HepG2 (cell line): ENCODE measurements around the gene USP25. TPM values are rescaled to one million over a fixed set of nuclear protein-coding genes. Genes with fewer than 3 reads are reported as not detected.

ENCODE experiments used
- ARID5B ChIP-seq: IDR thresholded peaks from 2 replicates; pipeline ENCODE4 v1.4.0; 2020; ENCODE audit warnings: mild to moderate bottlenecking, missing genetic modification reagents
- ARNT2 ChIP-seq: sonication (generic); formaldehyde crosslinking; IDR thresholded peaks from 2 replicates; pipeline ENCODE4 v1.8.0; 2022; ENCODE audit warnings: mild to moderate bottlenecking, low read depth, missing genetic modification reagents, moderate library complexity
- ASH2L ChIP-seq: fragments of 300-600, 200-600 bp; sonication (generic); IDR thresholded peaks from 2 replicates; pipeline ENCODE4 v1.7.0; 2017; ENCODE audit warnings: low read depth, mild to moderate bottlenecking, moderate library complexity, mixed read lengths, low read length; ENCODE audit not compliant: insufficient read length
- BRD4 ChIP-seq: sonication (generic); formaldehyde crosslinking; IDR thresholded peaks from 2 replicates; pipeline ENCODE4 v1.4.0; 2020; ENCODE audit warnings: missing genetic modification reagents
- CREBL2 ChIP-seq: sonication (generic); formaldehyde crosslinking; IDR thresholded peaks from 2 replicates; pipeline ENCODE4 v1.8.1; 2023; ENCODE audit warnings: missing genetic modification reagents, mild to moderate bottlenecking, borderline replicate concordance
- HNF4A ChIP-seq: sonication (generic); formaldehyde crosslinking; IDR thresholded peaks from 2 replicates; pipeline ENCODE4 v1.4.0; 2020; ENCODE audit warnings: missing genetic modification reagents
- IRF9 ChIP-seq: sonication (generic); formaldehyde crosslinking; IDR thresholded peaks from 2 replicates; pipeline ENCODE4 v1.8.0; 2022; ENCODE audit warnings: missing genetic modification reagents, mild to moderate bottlenecking, borderline replicate concordance
- RARA ChIP-seq: IDR thresholded peaks from 2 replicates; pipeline ENCODE4 v1.6.1; 2016; ENCODE audit warnings: missing genetic modification reagents, missing compliant biosample characterization
- RXRB ChIP-seq: IDR thresholded peaks from 2 replicates; pipeline ENCODE4 v1.6.1; 2016; ENCODE audit warnings: borderline replicate concordance, missing genetic modification reagents, missing compliant biosample characterization
- SIX4 ChIP-seq: sonication (generic); formaldehyde crosslinking; IDR thresholded peaks from 2 replicates; pipeline ENCODE4 v1.4.0; 2020; ENCODE audit warnings: missing genetic modification reagents
- SKIL ChIP-seq: sonication (generic); formaldehyde crosslinking; IDR thresholded peaks from 2 replicates; pipeline ENCODE4 v1.8.0; 2022; ENCODE audit warnings: missing genetic modification reagents, mild to moderate bottlenecking, moderate library complexity, borderline replicate concordance
- SRSF9 ChIP-seq: fragments of 200-400 bp; formaldehyde crosslinking; IDR thresholded peaks from 2 replicates; pipeline ENCODE4 v1.6.1; 2018; ENCODE audit warnings: borderline replicate concordance, mild to moderate bottlenecking, low read depth, low read length; ENCODE audit not compliant: insufficient read depth, poor library complexity, severe bottlenecking
- TCF7 ChIP-seq: sonication (generic); IDR thresholded peaks from 2 replicates; pipeline ENCODE4 v1.6.1; 2016; ENCODE audit warnings: antibody characterized with exemption, low read depth
- YY1 ChIP-seq: IDR thresholded peaks from 2 replicates; pipeline ENCODE4 v1.6.1; 2011; ENCODE audit warnings: low read length, low read depth, moderate library complexity, mild to moderate bottlenecking; ENCODE audit not compliant: insufficient read depth, insufficient replicate concordance
- ZBTB34 ChIP-seq: sonication (generic); formaldehyde crosslinking; IDR thresholded peaks from 2 replicates; pipeline ENCODE4 v1.8.0; 2022; ENCODE audit warnings: mild to moderate bottlenecking, missing genetic modification reagents
- ZNF512 ChIP-seq: sonication (generic); formaldehyde crosslinking; IDR thresholded peaks from 2 replicates; pipeline ENCODE4 v1.4.0; 2020; ENCODE audit warnings: mild to moderate bottlenecking, missing genetic modification reagents
- ZNF567 ChIP-seq: sonication (generic); formaldehyde crosslinking; IDR thresholded peaks from 2 replicates; pipeline ENCODE4 v1.8.1; 2023; ENCODE audit warnings: mild to moderate bottlenecking, missing genetic modification reagents, borderline replicate concordance
- polyA plus RNA-seq, 8 experiments: library from polyadenylated mRNA; depleted of rRNA in 3 of 8; stranded (reverse) in 7 of 8; unstranded in 1 of 8; fragments of >200 nt; fragmentation: Illumina TruSeq in 4 of 8; extraction: Trizol in 4 of 8; gene quantifications; 2 replicates each; pipeline versions ENCODE4 v1.2.1 to v1.2.3, GENCODE V29; 2011 to 2016; ENCODE audit warnings: low read depth in 4 of 8, missing spikeins in 1 of 8, mixed read lengths in 1 of 8; ENCODE audit not compliant: insufficient read depth in 1 of 8
- total RNA-seq, 5 experiments: library from RNA; depleted of rRNA; stranded (reverse); fragments of >200 nt; fragmentation: Illumina TruSeq; extraction: Trizol; gene quantifications; 2 replicates each; pipeline ENCODE4 v1.2.3, GENCODE V29; 2016; ENCODE audit warnings: low read depth in 1 of 5

USP25 gene
- total and polyA plus RNA-seq, 2 of the 13 experiments (the other 11 are each of a cell fraction or from before 2014, with no cell fraction given) = 12.4 to 26.3 TPM

- TF ChIP-seq CREBL2 (CRISPR knock-in tag) (no peak), RARA (peak; percentile 31; the same call in 1 of the 2 replicates), SIX4 (CRISPR knock-in tag) (no peak), ZNF567 (CRISPR knock-in tag) (no peak), ZNF512 (no peak), SRSF9 (no peak), SKIL (CRISPR knock-in tag) (no peak), BRD4 (CRISPR knock-in tag) (no peak), ZBTB34 (CRISPR knock-in tag) (no peak), ASH2L (peak; percentile 31), RXRB (peak; percentile 24; the same call in 1 of the 2 replicates), ARNT2 (no peak), ARID5B (CRISPR knock-in tag) (peak; percentile 53), IRF9 (CRISPR knock-in tag) (no peak), YY1 (no peak), HNF4A (peak; percentile 57), TCF7 (peak; percentile 74)
These were observed 31.8 kb downstream of the USP25 start (continued) for GRCh38 chr21:15761507-15762100.
